ENCODE measurements around the gene SLC16A8. TPM values are rescaled to one million over a fixed set of nuclear protein-coding genes. Genes with fewer than 3 reads are reported as not detected.

SLC16A8 gene
- total RNA-seq, 2 experiments from 2014 or later = not detected

- no peak for DNase-seq
- Mint-ChIP-seq H3K4me3 (no peak overlapping the region), H3K27ac (peak overlapping the region; percentile 58), H3K9me3 (no peaks in the 10 kb centered on the region), H3K4me1 (peaks cover 10% of the 10 kb centered on the region), H3K36me3 (ENCODE audit: low read depth) (peaks cover 5% of the 10 kb centered on the region), H3K27me3 (no peaks in the 10 kb centered on the region)
- ChIA-PET CTCF (no interaction called here), POLR2A (no interaction called here)
Measured at GRCh38 chr22:38109371-38110001, 25.5 kb upstream of the SLC16A8 start.

DNA sequence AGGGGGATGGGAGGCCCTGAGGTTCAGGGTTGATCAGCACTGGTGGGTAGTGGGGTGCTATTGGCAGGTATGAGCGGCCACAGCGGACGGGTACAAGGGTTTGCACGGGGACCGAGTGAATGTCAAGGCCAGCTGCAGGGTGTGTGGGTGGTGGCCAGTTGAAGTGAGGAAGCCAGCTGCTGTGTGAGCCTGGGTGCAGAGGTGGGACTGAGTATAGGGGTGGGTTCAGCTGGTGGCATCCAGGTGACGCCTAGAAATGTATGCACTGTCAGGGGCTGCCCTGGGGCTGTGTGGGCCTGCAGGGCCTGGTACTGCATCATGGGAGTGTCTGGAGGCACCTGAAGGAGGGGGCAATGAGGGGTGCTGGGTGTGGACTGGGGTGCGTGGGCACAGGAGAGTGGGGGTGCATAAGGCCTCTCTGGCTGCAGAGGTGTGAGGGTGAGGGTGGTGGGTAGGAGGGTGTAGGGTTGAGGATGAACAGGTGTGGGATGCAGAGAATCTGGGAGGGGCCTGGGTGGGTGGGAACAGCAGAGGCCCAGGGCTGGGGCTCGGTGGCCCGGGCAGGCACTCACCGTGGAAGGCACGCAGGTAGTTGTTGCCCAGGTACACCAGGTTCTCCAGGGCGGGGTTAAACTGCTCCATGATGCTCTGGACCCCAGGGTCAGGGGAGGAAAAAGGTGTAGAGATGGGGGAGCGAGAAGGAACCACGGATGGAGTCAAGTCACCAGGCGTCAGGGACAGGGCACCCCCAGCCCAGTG lies 24.8 kb upstream of the SLC16A8 start:
- no peaks in the 10 kb centered on the region for H3K9me3 Mint-ChIP-seq
- H3K36me3 Mint-ChIP-seq (ENCODE audit: low read depth) = peaks cover 3% of the 10 kb centered on the region
- CTCF ChIA-PET = no interaction called here
- POLR2A ChIA-PET = no interaction called here
- no peak overlapping the region for H3K4me3 Mint-ChIP-seq
- H3K27ac Mint-ChIP-seq = no peak overlapping the region
- H3K4me1 Mint-ChIP-seq = peaks cover 12% of the 10 kb centered on the region
- no peak for DNase-seq
- no peaks in the 10 kb centered on the region for H3K27me3 Mint-ChIP-seq

DNA sequence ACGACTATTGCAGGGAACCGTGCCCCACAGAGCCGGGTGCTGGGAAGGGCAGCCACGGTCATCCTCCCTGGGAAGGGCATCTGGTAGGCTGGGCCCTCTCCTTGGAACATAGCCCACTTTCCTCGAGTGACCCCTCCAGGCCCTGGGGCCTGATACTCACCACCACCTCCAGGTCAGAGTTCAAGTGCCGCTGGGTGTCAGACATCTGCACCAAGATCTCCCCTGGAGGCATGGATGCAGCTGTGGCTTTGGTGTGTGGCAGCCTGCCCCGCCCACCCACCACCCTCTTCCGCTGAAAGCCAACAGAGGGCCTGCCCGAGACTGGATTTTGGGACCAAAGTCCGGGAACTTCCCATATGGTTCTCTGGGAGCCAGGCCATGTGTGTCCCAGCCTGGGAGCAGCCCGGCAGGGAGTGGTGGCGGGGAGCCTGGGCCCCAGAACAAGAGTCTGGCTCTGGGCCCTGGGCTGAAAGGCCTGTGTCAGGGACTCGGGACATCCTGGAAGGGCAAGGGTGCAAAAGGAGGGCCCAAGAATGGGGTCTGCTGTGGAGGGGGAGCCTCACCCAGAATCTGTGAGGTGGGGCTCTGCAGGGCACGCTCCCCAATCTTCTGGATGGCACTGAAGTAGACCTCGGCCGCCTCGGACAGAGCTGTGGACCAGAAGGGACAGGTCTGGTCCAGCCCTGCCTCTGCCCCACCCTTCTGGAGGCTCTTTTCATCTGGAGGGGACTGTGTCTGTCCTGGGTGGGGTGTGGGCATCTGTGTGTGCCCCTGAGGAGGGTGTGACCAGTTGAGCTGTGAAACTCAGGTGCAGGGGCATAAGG lies 23.9 kb upstream of the SLC16A8 start:
- no peaks in the 10 kb centered on the region for H3K9me3 Mint-ChIP-seq
- POLR2A ChIA-PET = no interaction called here
- H3K4me1 Mint-ChIP-seq = peaks cover 14% of the 10 kb centered on the region
- H3K27ac Mint-ChIP-seq = no peak overlapping the region
- no peak overlapping the region for H3K4me3 Mint-ChIP-seq
- peaks cover 2% of the 10 kb centered on the region for H3K36me3 Mint-ChIP-seq (ENCODE audit: low read depth)
- no peak for DNase-seq
- CTCF ChIA-PET = no interaction called here
- H3K27me3 Mint-ChIP-seq = no peaks in the 10 kb centered on the region

GRCh38 chr22:38106814-38107578 lies 23.0 kb upstream of the SLC16A8 start:
- H3K4me1 Mint-ChIP-seq = peaks cover 14% of the 10 kb centered on the region
- no peaks in the 10 kb centered on the region for H3K36me3 Mint-ChIP-seq (ENCODE audit: low read depth)
- DNase-seq = no peak
- H3K9me3 Mint-ChIP-seq = no peaks in the 10 kb centered on the region
- H3K27ac Mint-ChIP-seq = no peak overlapping the region
- no peaks in the 10 kb centered on the region for H3K27me3 Mint-ChIP-seq
- POLR2A ChIA-PET = no interaction called here
- H3K4me3 Mint-ChIP-seq = no peak overlapping the region
- CTCF ChIA-PET = no interaction called here

DNA sequence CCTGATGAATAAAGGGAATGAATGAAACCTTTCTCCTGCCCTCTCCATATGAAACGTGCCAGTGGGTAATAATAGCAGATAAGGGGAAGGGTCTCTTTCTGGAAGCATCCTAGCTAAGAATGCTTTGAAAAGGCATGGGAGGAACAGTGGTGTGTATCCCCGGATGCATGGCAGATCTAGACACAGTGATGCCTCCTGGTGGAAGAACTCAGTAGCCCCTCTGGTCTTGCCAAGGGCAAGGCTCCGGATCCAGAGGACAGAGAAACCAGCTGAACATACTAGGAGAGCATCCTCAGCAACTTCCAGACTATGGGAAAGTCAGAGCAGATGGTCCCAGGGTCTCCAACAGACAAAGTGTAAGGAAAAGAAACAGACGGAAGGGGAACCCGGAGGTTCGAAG lies 20.1 kb upstream of the SLC16A8 start:
- Mint-ChIP-seq H3K36me3 (ENCODE audit: low read depth) (no peaks in the 10 kb centered on the region), H3K27ac (no peak overlapping the region), H3K4me1 (peaks cover 14% of the 10 kb centered on the region), H3K27me3 (no peaks in the 10 kb centered on the region), H3K9me3 (no peaks in the 10 kb centered on the region), H3K4me3 (no peak overlapping the region)
- ChIA-PET CTCF (interaction anchor here (1.6 kb wide), 1 partner anchor 52 kb away, joined by 11 read pairs; no protein-coding TSS in a partner anchor), POLR2A (no interaction called here)
- DNase-seq = no peak

DNA sequence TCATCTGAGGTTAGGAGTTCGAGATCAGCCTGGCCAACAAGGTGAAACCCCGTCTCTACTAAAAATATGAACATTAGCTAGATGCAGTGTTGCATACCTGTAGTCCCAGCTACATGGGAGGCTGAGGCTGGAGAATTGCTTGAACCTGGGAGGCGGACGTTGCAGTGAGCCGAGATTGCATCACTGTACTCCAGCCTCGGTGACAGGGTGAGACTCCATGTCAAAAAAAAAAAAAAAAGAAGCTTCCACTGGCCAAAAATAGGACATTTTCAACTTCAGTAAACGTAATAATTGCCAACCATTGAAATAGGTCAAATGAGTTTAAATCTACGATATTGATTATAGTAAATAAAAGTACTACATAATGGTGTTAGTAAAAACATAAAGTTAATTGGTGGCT lies 19.7 kb upstream of the SLC16A8 start:
- DNase-seq = no peak
- peaks cover 14% of the 10 kb centered on the region for H3K4me1 Mint-ChIP-seq
- no peaks in the 10 kb centered on the region for H3K36me3 Mint-ChIP-seq (ENCODE audit: low read depth)
- POLR2A ChIA-PET = no interaction called here
- H3K27me3 Mint-ChIP-seq = no peaks in the 10 kb centered on the region
- H3K4me3 Mint-ChIP-seq = no peak overlapping the region
- CTCF ChIA-PET = interaction anchor here (1.6 kb wide), 1 partner anchor 52 kb away, joined by 11 read pairs; no protein-coding TSS in a partner anchor
- H3K9me3 Mint-ChIP-seq = no peaks in the 10 kb centered on the region
- no peak overlapping the region for H3K27ac Mint-ChIP-seq

GRCh38 chr22:38098410-38099249 lies 14.6 kb upstream of the SLC16A8 start:
- Mint-ChIP-seq H3K4me3 (no peak overlapping the region), H3K27ac (no peak overlapping the region), H3K27me3 (no peaks in the 10 kb centered on the region), H3K4me1 (peaks cover 2% of the 10 kb centered on the region), H3K36me3 (ENCODE audit: low read depth) (no peaks in the 10 kb centered on the region), H3K9me3 (no peaks in the 10 kb centered on the region)
- POLR2A ChIA-PET = interaction anchor here (1.5 kb wide), 1 partner anchor 41 kb away, joined by 3 read pairs; the partner anchor contains the start of gene PICK1
- CTCF ChIA-PET = interaction anchor here (1.6 to 2.8 kb wide), 4 partner anchors 16 to 132 kb away, joined by 3 to 8 read pairs (median 8); partner anchors contain the start of gene PICK1
- DNase-seq = no peak

DNA sequence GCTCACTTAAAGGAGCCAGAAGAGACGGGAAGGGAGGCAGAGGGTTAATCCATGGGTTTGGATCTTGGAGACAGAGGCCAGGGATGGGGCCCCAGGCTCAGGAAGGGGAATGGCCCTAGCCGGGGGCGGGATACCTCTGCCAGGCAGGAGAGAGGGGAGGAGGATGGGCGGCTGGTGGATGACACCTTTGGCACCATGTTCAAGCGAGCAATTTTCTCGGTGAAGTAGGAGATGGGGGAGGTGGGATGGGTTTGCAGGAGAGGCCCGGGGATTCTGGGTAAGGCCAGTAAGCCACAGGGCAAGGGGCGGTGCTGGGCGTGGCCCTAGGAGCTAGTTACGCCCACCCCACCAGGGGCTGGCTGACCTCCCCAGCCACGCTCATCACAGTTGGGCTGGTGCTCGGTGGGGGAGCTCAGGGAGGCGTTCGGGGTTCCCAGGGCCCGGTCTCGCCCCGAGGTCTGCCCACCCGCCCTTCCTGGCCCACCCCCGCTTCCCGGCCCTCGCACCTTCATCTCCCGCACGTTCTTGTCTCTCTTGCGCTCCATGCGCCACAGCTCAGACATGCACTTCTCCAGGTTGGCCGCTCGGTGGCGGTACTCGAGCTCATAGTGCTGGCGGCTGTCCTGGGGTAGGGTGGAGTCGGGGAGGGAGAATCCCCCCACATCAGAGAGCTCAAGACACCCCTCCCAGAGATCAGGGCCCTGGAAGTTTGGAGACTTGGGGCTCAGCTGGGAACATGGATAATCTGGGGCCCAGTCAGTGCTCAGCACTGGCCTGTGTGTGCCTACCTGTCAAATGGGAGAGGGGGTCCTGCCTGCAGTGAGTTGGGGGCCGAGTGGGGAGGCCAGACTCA lies 13.8 kb upstream of the SLC16A8 start:
- H3K4me3 Mint-ChIP-seq = no peak overlapping the region
- DNase-seq = no peak
- POLR2A ChIA-PET = interaction anchor here (1.5 kb wide), 1 partner anchor 41 kb away, joined by 3 read pairs; the partner anchor contains the start of gene PICK1
- CTCF ChIA-PET = interaction anchor here (0.6 to 2.8 kb wide), 3 partner anchors 19 to 133 kb away, joined by 3 to 8 read pairs (median 3); partner anchors contain the start of gene PICK1
- H3K27ac Mint-ChIP-seq = no peak overlapping the region
- H3K9me3 Mint-ChIP-seq = no peaks in the 10 kb centered on the region
- no peaks in the 10 kb centered on the region for H3K4me1 Mint-ChIP-seq
- H3K27me3 Mint-ChIP-seq = no peaks in the 10 kb centered on the region
- H3K36me3 Mint-ChIP-seq (ENCODE audit: low read depth) = no peaks in the 10 kb centered on the region

- Mint-ChIP-seq H3K4me3 (no peak overlapping the region), H3K27me3 (no peaks in the 10 kb centered on the region), H3K27ac (no peak overlapping the region), H3K4me1 (no peaks in the 10 kb centered on the region), H3K36me3 (ENCODE audit: low read depth) (no peaks in the 10 kb centered on the region), H3K9me3 (no peaks in the 10 kb centered on the region)
- DNase-seq = no peak
- ChIA-PET POLR2A (interaction anchor here (1.5 kb wide), 1 partner anchor 40 kb away, joined by 3 read pairs; the partner anchor contains the start of gene PICK1), CTCF (interaction anchor here (2.8 kb wide), 1 partner anchor 133 kb away, joined by 8 read pairs; no protein-coding TSS in a partner anchor)
Measured at GRCh38 chr22:38097058-38097457, 13.1 kb upstream of the SLC16A8 start.

GRCh38 chr22:38089474-38089851 lies 5.5 kb upstream of the SLC16A8 start:
- no peak for DNase-seq
- no peak overlapping the region for H3K27ac Mint-ChIP-seq
- ChIA-PET POLR2A (no interaction called here), CTCF (interaction anchor here (0.7 kb wide), 1 partner anchor 37 kb away, joined by 6 read pairs; no protein-coding TSS in a partner anchor)
- no peaks in the 10 kb centered on the region for H3K9me3 Mint-ChIP-seq
- no peak overlapping the region for H3K4me3 Mint-ChIP-seq
- H3K36me3 Mint-ChIP-seq (ENCODE audit: low read depth) = no peaks in the 10 kb centered on the region
- peaks cover 8% of the 10 kb centered on the region for H3K27me3 Mint-ChIP-seq
- peaks cover 1% of the 10 kb centered on the region for H3K4me1 Mint-ChIP-seq

All from activated CD4-positive, alpha-beta memory T cell treated with anti-CD3 and anti-CD28 coated beads, Interleukin-2, amount 10 ng/mL, durations not matched to agents 7 days and 5 days (primary cell).